Astrocyte of the spinal cord (primary cell): ENCODE results near the gene RPL36A.

ENCODE experiments used
- DNase-seq: peaks from one replicate; pipeline ENCODE4 v3.0.0; 2011; ENCODE audit warnings: low read depth, low spot score
- H3K4me3 ChIP-seq: 2 replicates; pipeline ENCODE4 v1.5.1; 2011; ENCODE audit warnings: low read depth, mild to moderate bottlenecking, low read length, moderate library complexity
- CTCF ChIP-seq: IDR thresholded peaks from 2 replicates; pipeline ENCODE4 v1.5.1; 2012; ENCODE audit warnings: low read depth, mild to moderate bottlenecking, low read length, inconsistent platforms
- in situ Hi-C: cut with HindIII; loops from 2 replicates; pipeline ENCODE4 v1.10.0; 2017; ENCODE audit warnings: low sequenced_read_pairs

RPL36A gene

GRCh38 chrX:101390664-101391525, at the start of gene RPL36A:
Gene RPL36A (plus strand): TSS chrX:101391011. CDS start chrX:101391044, 33 bp downstream.
- peak within 1 kb of the TSS; percentile 80 for H3K4me3 ChIP-seq
- peak; percentile 93 for DNase-seq
- in situ Hi-C loops, result no loop called here
- TF ChIP-seq CTCF, result peak; percentile 80

DNA sequence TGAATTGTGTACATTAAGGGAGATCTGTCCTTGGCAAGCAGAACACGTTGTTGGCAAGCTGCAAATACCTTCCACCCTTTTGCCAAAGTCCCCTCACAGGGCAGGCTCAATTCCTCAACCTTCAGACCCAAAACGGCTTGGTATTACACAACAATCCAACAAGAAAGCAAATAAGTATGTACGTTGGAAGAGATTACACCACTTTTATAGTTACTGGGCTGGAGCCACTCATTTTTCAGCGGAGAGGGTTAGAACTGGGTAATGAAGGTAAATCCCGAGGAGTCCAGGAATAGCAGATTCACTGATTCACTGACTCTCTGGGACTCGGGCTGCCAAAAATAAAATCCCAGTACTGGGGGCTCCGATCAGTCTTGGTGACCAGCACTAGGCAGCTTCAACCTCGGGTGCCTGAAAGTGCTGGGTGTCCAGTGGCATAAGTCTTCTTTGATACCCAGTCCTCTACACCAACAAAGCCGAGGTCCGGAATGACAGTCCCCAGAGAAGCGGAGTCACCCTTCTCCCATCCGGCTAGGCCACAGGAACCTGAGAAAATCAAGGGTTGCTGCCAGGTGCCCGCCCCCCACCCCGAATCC, 42.9 kb upstream of the RPL36A start:
- H3K4me3 ChIP-seq, result peak overlapping the region; percentile 77
- no peak for TF ChIP-seq CTCF
- in situ Hi-C loops, result no loop called here
- peak; percentile 5 for DNase-seq

DNA sequence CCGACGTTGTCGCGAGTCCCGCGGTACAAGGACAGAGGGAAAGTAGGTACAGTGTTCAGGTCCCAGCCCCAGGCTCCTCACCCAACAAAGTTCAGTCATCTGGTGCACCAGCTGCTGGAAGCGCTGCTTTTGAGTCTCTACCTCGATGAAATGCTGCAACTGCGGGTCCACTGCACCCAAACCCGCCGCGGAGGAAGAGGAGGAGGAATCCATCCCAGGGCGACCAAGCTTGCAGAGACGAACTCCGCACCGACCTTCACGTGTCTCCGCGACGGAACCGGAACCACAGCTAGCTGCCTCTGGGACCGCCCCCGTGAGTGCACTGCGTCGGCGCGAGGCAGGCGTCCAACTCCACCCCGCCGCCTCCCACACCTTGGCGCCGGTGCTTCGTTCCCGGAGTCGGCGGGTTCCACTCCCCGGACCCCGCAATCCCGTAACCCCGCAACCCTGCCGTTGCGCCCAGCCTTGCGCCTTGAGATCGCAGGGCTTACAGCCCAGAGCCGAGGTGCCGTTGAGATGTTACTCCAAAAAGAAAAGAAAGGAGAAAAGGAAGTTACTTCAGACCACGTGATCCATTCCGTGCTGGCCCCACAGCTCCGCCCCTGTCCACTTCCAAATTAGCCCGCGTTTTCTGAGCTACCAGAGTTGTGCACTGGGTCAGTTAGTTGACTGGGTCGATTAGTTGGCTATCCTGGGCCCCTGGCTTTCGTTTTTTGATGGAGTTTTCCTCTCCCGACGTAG, 42.2 kb upstream of the RPL36A start, which contains the start of gene TIMM8A:
TSS of gene TIMM8A (minus strand) at position 291 of the 741 bp plus-strand sequence. CDS start at position 213, 78 bp downstream.
- H3K4me3 ChIP-seq, result peak within 1 kb of the TSS; percentile 77
- TF ChIP-seq CTCF, result no peak
- in situ Hi-C loops, result no loop called here
- DNase-seq, result peak; percentile 66

DNA sequence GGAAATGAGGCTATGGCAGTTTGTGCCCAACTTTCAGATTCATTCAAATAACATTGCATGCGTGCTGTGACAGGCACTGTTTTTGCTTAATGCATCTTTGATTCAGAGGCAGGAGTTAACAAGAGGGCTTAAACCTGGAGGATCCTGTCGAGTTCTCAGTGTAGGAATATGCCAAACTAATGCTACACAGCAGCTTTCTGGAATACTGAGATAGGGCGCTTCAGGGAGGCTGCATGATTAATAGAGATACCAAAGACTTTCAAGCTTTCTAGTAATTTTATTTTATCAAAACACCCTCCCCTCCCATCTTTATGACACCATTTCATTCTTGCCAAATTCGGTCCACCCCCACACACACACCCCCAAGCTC, 41.6 kb upstream of the RPL36A start:
- H3K4me3 ChIP-seq, result peak overlapping the region; percentile 77
- in situ Hi-C loops, result no loop called here
- no peak for DNase-seq
- no peak for TF ChIP-seq CTCF

DNA sequence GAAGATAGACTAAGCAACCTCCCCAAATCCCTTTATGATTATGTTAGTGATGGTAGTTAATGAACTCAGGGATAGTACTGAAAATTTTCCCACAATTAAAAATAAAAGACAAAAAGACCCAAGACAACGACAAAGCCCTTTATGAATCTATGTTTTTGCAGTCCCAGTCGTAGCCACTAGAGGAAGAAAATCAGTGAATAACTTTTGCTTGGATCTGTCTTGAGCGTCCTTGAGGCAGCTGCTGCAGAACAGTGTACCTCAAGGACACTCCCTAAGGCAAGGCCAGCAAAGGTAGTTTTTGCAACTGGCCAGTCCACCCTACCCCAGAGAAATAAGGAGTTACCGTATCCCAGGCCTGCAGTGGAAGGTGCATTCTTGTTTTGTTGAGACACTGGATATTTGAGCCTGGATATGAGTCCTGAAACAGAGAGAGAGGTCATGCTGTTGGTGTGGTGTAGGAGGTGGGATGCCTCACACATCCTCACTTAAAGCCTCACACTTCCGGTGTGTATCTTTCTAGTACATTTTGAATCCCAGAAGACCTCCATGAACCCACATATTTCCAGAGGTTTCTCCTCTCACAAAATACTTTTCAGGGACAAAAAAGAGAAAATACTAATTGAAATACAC, 33.5 kb upstream of the RPL36A start:
- peak; percentile 40 for TF ChIP-seq CTCF
- no peak overlapping the region for H3K4me3 ChIP-seq
- no peak for DNase-seq
- in situ Hi-C loops, result no loop called here

DNA sequence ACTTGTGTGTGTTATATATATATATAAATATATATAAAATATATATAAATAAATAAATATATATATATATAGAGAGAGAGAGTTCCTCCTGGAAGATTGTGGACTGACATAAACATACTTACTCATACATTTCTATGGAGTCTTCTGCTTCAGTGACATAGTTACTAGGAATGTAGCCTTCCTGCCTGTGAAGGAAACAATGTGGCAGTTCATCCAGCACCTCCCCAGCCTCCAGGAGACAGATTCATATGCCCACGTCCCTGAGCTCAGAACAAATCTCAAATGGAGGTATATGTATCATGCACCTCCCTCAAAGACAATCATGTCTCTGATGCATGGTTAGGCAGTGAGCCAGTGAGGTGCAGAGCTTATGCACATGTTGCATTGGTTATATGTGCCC, 30.8 kb upstream of the RPL36A start:
- H3K4me3 ChIP-seq, result no peak overlapping the region
- in situ Hi-C loops, result no loop called here
- no peak for TF ChIP-seq CTCF
- DNase-seq, result no peak
